ENCODE results near the gene VSIG8.

DNA sequence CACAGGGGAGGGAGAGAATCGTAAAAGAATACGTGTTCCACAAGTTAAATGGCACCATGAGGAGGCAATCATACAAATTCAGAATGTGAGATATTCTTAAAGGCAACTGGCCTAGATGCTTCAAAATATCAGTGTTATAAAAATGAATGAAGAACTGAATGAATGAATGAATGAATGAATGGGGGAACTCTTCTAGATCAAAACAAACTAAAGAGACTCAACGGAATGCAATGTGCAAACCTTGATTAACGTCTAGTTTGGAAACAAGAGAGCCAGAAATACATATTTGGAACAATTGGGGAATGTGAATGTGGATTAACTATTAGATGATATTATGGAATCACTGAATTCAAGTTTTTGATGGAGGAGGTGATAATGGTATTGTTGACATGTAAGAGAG lies 20.7 kb upstream of the VSIG8 start:
- TF ChIP-seq, protein P1, sequence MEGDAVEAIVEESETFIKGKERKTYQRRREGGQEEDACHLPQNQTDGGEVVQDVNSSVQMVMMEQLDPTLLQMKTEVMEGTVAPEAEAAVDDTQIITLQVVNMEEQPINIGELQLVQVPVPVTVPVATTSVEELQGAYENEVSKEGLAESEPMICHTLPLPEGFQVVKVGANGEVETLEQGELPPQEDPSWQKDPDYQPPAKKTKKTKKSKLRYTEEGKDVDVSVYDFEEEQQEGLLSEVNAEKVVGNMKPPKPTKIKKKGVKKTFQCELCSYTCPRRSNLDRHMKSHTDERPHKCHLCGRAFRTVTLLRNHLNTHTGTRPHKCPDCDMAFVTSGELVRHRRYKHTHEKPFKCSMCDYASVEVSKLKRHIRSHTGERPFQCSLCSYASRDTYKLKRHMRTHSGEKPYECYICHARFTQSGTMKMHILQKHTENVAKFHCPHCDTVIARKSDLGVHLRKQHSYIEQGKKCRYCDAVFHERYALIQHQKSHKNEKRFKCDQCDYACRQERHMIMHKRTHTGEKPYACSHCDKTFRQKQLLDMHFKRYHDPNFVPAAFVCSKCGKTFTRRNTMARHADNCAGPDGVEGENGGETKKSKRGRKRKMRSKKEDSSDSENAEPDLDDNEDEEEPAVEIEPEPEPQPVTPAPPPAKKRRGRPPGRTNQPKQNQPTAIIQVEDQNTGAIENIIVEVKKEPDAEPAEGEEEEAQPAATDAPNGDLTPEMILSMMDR (IDR thresholded peaks at IDR 0.05), result no peak
- no peak for TF ChIP-seq POLR2A (IDR thresholded peaks at IDR 0.05)
